H1 (cell line): Measurements from ENCODE around the gene SLC8A1. TPM values are rescaled to one million over a fixed set of nuclear protein-coding genes. Genes with fewer than 3 reads are reported as not detected.

Experiments used
- EZH2 ChIP-seq: fragments of 200-600 bp; sonication (generic); IDR thresholded peaks from 2 replicates; pipeline ENCODE4 v1.7.1; 2012; ENCODE audit warnings: low read depth, mild to moderate bottlenecking, moderate library complexity, low read length, inconsistent platforms; ENCODE audit not compliant: severe bottlenecking
- polyA plus RNA-seq, 7 experiments: library from polyadenylated mRNA; depleted of rRNA in 3 of 7; stranded (reverse) in 5 of 7; unstranded in 2 of 7; fragments of >200 nt in 5 of 7; fragments of 200-250 nt in 2 of 7; gene quantifications; 1 replicate in 5 of 7; 2 replicates in 1 of 7; 4 replicates in 1 of 7; pipeline versions ENCODE4 v1.2.1 to v1.2.3, GENCODE V29; 2011 to 2013; ENCODE audit warnings: missing spikeins in 2 of 7, mixed read lengths in 2 of 7
- total RNA-seq: library from RNA; stranded (reverse); fragmentation: NEBNext Ultra II Directional; extraction: Animal tissue kit (Norgen Biotek cat#: 25700); gene quantifications from 2 replicates; pipeline ENCODE4 v1.2.1, GENCODE V29; 2021
- TF ChIP-seq, protein P1 (sequence below), 3 experiments: IDR thresholded peaks; 1 replicate in 2 of 3; 2 replicates in 1 of 3; pipeline versions ENCODE4 v1.5.1 to v1.6.1; 2011; ENCODE audit warnings: low read length in 3 of 3, mild to moderate bottlenecking in 3 of 3, inconsistent platforms in 2 of 3, low read depth in 1 of 3, moderate library complexity in 1 of 3; ENCODE audit not compliant: insufficient read depth in 1 of 3; ENCODE audit errors: control extremely low read depth in 1 of 3

SLC8A1 gene
- total and polyA plus RNA-seq, 2 of the 8 experiments (the other 6 are each of a cell fraction or from before 2014, with no cell fraction given) = 0.68 to 3.6 TPM

DNA sequence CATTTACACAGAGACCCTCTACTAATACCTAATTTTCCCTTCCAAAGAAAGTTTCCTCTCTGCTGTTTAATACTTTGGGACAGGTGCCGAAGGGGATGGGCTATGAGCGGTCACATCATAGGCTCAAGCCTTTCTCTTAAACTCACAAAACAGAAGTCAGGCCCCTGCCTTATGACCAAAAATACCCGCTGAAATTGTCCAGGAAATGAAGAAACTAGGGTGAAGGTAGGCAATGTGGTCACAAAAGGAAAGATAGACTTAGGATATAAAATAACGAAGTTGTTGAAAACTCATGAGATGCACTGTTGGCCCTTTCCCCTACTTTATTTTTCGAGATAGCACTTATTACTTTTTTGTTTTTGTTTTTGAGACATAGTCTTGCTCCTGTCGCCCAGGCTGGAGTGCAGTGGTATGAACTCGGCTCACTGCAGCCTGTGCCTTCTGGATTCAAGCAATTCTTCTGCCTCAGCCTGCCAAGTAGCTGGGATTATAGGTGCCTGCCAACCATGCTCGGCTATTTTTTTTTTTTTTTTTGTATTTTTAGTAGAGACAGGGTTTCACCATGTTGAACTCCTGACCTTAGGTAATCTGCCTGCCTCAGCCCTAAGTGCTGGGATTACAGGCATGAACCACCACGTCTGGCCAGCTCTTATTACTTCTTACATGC, 16.3 kb downstream of the SLC8A1 start (continued):
- no peak for TF ChIP-seq EZH2
- TF ChIP-seq, protein P1, sequence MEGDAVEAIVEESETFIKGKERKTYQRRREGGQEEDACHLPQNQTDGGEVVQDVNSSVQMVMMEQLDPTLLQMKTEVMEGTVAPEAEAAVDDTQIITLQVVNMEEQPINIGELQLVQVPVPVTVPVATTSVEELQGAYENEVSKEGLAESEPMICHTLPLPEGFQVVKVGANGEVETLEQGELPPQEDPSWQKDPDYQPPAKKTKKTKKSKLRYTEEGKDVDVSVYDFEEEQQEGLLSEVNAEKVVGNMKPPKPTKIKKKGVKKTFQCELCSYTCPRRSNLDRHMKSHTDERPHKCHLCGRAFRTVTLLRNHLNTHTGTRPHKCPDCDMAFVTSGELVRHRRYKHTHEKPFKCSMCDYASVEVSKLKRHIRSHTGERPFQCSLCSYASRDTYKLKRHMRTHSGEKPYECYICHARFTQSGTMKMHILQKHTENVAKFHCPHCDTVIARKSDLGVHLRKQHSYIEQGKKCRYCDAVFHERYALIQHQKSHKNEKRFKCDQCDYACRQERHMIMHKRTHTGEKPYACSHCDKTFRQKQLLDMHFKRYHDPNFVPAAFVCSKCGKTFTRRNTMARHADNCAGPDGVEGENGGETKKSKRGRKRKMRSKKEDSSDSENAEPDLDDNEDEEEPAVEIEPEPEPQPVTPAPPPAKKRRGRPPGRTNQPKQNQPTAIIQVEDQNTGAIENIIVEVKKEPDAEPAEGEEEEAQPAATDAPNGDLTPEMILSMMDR (IDR thresholded peaks at IDR 0.05; ENCODE audit: control extremely low read depth in 1 of 3, insufficient read depth in 1 of 3, low read depth in 1 of 3, low read length in 3 of 3) = no peak
